Dendritic cell treated with granulocyte-macrophage colony-stimulating factor and Interleukin-4, amounts not matched to agents 40 ng/mL and 50 ng/mL, for 4 days (primary cell): ENCODE data around the gene LAPTM5.

Experiments
- H3K27ac Mint-ChIP-seq: one replicate; pipeline ENCODE4 v1.8.0; 2022; ENCODE audit warnings: mild to moderate bottlenecking, mixed read lengths
- H3K27me3 Mint-ChIP-seq: one replicate; pipeline ENCODE4 v1.8.0; 2022; ENCODE audit warnings: mild to moderate bottlenecking, mixed read lengths
- H3K36me3 Mint-ChIP-seq: one replicate; pipeline ENCODE4 v1.8.0; 2022; ENCODE audit warnings: low read depth, mixed read lengths
- H3K4me1 Mint-ChIP-seq: one replicate; pipeline ENCODE4 v1.8.0; 2022; ENCODE audit warnings: low read depth, mixed read lengths
- H3K4me3 Mint-ChIP-seq: one replicate; pipeline ENCODE4 v1.8.0; 2022; ENCODE audit warnings: mild to moderate bottlenecking, moderate library complexity, mixed read lengths
- H3K9me3 Mint-ChIP-seq: one replicate; pipeline ENCODE4 v1.8.0; 2022; ENCODE audit warnings: mixed read lengths
- intact Hi-C: fragments of 100-400 bp; cut with micrococcal nuclease; formaldehyde crosslinking; loops from one replicate; pipeline ENCODE4 v1.15.0; 2022

LAPTM5 gene

DNA sequence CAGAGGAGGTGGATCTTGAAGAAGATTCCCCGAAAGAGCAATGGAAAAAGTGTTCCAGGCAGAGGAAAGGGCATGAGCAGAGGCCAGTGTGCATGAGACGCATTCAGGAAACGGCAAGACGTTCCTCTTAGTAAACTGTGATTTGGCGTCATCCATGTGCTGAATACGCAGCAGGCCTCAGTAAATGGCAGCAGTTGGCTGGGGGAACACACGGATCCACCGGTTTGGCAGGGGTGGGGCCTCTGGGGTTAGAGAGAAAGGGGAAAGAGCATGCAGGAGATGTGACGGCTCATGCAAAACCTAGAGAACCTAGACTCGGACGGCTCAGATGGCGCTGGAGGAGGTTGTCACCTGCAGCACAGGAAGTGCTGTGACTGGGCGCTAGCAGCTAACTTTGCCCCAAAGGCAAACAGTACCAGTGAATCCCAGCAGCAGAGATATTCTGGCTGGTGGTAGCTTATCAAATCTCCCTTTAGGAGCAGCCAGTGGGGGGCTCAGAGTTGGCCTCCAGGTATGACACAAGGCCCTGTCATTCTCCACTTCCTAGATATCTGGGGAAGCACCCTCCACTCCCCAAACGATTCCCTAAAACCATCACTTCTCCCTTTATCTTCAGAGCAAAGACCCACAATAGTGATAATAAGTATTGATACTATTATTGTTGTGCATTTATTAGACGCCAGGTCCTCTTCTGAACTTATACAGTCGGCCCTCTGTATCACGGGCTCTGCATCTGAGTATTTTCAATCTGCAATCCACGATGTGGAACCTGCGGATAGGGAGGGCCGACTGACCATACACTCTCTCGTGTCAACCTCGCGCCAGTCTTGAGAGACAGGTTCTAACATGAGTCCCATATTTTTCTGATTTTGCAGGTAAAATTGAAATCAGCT lies 7.6 kb downstream of the LAPTM5 start:
- Mint-ChIP-seq H3K4me1 (peaks cover 97% of the 10 kb centered on the region), H3K4me3 (no peak overlapping the region), H3K9me3 (no peaks in the 10 kb centered on the region), H3K27me3 (no peaks in the 10 kb centered on the region), H3K27ac (peak overlapping the region; percentile 84), H3K36me3 (peaks cover 79% of the 10 kb centered on the region)
- intact Hi-C loops: no loop called here

- Mint-ChIP-seq H3K27ac (peak overlapping the region; percentile 84), H3K36me3 (peaks cover 81% of the 10 kb centered on the region), H3K27me3 (no peaks in the 10 kb centered on the region), H3K9me3 (no peaks in the 10 kb centered on the region), H3K4me3 (peak overlapping the region; percentile 56), H3K4me1 (peaks cover 100% of the 10 kb centered on the region)
- intact Hi-C loops: no loop called here
Observed at GRCh38 chr1:30748699-30749401, 8.7 kb downstream of the LAPTM5 start.

DNA sequence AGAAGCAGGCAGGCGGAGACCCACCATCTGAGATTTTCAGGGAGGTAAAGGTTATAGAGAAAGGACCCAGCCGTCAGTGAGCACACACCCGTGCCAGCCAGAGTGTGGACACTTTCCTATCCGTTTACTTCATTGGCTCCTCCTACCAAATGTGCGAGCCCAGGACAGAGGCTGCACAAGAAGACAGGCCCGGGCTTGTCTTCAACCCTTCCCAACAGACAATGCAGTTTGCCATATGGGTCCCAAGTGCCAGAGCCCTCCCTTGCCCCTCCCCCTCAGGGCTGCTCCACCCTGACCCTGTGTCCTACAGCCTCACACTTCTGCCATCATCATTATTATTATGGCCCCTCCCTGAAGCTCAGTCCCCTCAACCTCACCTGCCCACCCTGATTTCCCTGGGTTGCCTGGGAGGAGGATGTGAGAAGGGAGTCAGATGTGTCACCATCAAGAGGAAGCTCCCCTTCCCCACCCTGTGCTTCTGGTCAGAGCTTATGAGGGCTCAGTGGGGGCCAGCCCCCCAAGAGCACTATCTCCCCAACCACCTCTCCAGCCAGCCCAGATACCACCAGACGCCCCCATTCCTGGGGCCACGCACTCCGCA lies 9.4 kb downstream of the LAPTM5 start:
- no peaks in the 10 kb centered on the region for H3K27me3 Mint-ChIP-seq
- peak overlapping the region; percentile 56 for H3K4me3 Mint-ChIP-seq
- H3K27ac Mint-ChIP-seq: peak overlapping the region; percentile 84
- intact Hi-C loops: no loop called here
- no peaks in the 10 kb centered on the region for H3K9me3 Mint-ChIP-seq
- H3K36me3 Mint-ChIP-seq: peaks cover 86% of the 10 kb centered on the region
- peaks cover 100% of the 10 kb centered on the region for H3K4me1 Mint-ChIP-seq

- intact Hi-C loops: no loop called here
- Mint-ChIP-seq H3K4me1 (peaks cover 100% of the 10 kb centered on the region), H3K36me3 (peaks cover 88% of the 10 kb centered on the region)
Observed at GRCh38 chr1:30747033-30748008, 10.3 kb downstream of the LAPTM5 start.

DNA sequence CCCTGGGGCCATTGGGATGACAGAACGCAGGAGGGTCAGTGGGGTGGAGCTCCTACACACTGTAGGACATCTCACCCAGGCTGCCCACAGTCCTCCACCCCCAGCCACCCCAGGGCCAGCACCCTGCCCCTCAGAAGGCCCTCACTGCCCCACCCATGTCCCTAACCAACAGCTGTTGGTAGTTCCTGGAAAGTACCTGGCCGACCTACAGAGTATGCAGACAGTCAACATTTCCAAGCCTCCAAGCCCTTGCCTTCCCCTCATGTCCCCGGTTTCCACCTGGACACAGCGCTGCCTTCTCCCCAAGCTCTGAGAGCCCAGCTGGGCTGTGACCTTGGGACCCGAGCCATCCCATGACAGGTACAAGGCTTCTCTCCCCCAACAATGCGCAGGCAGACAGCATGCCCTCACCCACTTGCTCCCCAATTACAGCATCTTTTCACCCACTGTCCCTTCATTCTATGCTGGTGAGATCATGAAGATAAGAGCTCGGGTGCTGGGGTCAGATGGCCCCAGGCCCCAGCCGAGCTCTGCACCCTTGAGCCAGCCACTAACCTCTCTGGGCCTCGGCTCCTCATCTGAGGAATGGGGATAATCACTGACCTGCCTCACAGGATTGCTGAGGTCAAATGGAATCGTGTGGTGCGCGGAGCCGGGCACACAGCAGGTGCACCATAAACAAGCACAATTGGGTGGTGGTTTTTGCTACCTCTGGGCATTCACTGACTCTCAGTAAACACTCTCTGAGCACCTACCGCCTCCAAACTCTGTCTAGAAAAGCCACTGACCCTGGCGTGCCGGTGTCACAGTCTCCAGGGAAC lies 11.2 kb downstream of the LAPTM5 start:
- no peaks in the 10 kb centered on the region for H3K9me3 Mint-ChIP-seq
- intact Hi-C loops: no loop called here
- no peaks in the 10 kb centered on the region for H3K27me3 Mint-ChIP-seq
- peaks cover 100% of the 10 kb centered on the region for H3K4me1 Mint-ChIP-seq
- peaks cover 88% of the 10 kb centered on the region for H3K36me3 Mint-ChIP-seq
- H3K27ac Mint-ChIP-seq: peak overlapping the region; percentile 84
- peak overlapping the region; percentile 35 for H3K4me3 Mint-ChIP-seq

More at GRCh38 chr1:30747033-30748008, 10.3 kb downstream of the LAPTM5 start:
- H3K27me3 Mint-ChIP-seq: no peaks in the 10 kb centered on the region
- H3K4me3 Mint-ChIP-seq: peak overlapping the region; percentile 46
- peak overlapping the region; percentile 84 for H3K27ac Mint-ChIP-seq
- H3K9me3 Mint-ChIP-seq: no peaks in the 10 kb centered on the region

- no peaks in the 10 kb centered on the region for H3K27me3 Mint-ChIP-seq
- H3K27ac Mint-ChIP-seq: peak overlapping the region; percentile 84
- no peaks in the 10 kb centered on the region for H3K9me3 Mint-ChIP-seq
- peak overlapping the region; percentile 33 for H3K4me3 Mint-ChIP-seq
- intact Hi-C loops: no loop called here
- peaks cover 89% of the 10 kb centered on the region for H3K36me3 Mint-ChIP-seq
- peaks cover 100% of the 10 kb centered on the region for H3K4me1 Mint-ChIP-seq
Observed at GRCh38 chr1:30745834-30746208, 11.8 kb downstream of the LAPTM5 start.

GRCh38 chr1:30745156-30745833 lies 12.3 kb downstream of the LAPTM5 start:
- intact Hi-C loops: no loop called here
- Mint-ChIP-seq H3K27ac (peak overlapping the region; percentile 84), H3K27me3 (no peaks in the 10 kb centered on the region), H3K4me3 (peak overlapping the region; percentile 46), H3K4me1 (peaks cover 100% of the 10 kb centered on the region), H3K9me3 (no peaks in the 10 kb centered on the region), H3K36me3 (peaks cover 90% of the 10 kb centered on the region)

GRCh38 chr1:30744060-30744756 lies 13.4 kb downstream of the LAPTM5 start:
- Mint-ChIP-seq H3K9me3 (no peaks in the 10 kb centered on the region), H3K36me3 (peaks cover 90% of the 10 kb centered on the region), H3K4me1 (peaks cover 99% of the 10 kb centered on the region), H3K4me3 (no peak overlapping the region), H3K27ac (peak overlapping the region; percentile 84), H3K27me3 (no peaks in the 10 kb centered on the region)
- intact Hi-C loops: no loop called here

GRCh38 chr1:30743584-30744059 lies 14.0 kb downstream of the LAPTM5 start:
- peaks cover 90% of the 10 kb centered on the region for H3K36me3 Mint-ChIP-seq
- H3K27me3 Mint-ChIP-seq: no peaks in the 10 kb centered on the region
- intact Hi-C loops: no loop called here
- H3K4me1 Mint-ChIP-seq: peaks cover 99% of the 10 kb centered on the region
- H3K9me3 Mint-ChIP-seq: no peaks in the 10 kb centered on the region
- H3K27ac Mint-ChIP-seq: no peak overlapping the region
- H3K4me3 Mint-ChIP-seq: no peak overlapping the region

DNA sequence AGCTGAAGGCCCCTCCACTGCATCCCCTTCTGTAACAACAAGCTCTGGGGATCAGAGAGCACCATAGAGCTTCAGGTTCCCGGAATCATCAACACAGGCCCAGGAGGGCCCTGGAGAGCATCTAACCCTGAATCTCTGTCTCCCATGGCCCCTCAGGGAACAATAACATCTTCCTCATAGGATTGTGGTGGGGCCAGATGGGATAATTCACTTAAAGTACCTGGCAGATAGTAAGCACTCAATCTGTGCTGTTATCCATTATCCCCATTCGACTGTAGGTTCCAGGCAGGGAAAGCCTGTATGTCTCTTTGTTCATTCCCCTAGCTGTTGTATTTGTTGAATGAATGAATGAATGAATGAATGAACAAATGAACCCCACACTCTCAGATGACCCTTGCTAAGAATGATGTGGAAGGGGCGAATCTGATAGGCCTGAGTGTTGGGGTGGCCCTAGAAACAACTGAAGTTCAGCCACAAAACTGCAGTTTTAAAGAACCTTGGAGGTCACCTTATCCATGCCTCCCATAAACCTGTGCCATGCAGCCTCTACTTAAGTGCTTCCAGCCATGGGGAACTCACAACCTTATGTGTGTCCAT lies 14.5 kb downstream of the LAPTM5 start:
- no peak overlapping the region for H3K4me3 Mint-ChIP-seq
- intact Hi-C loops: no loop called here
- no peaks in the 10 kb centered on the region for H3K27me3 Mint-ChIP-seq
- H3K27ac Mint-ChIP-seq: no peak overlapping the region
- H3K9me3 Mint-ChIP-seq: no peaks in the 10 kb centered on the region
- H3K36me3 Mint-ChIP-seq: peaks cover 91% of the 10 kb centered on the region
- H3K4me1 Mint-ChIP-seq: peaks cover 94% of the 10 kb centered on the region

- Mint-ChIP-seq H3K4me1 (peaks cover 88% of the 10 kb centered on the region), H3K27ac (no peak overlapping the region), H3K27me3 (no peaks in the 10 kb centered on the region), H3K4me3 (no peak overlapping the region), H3K36me3 (peaks cover 92% of the 10 kb centered on the region), H3K9me3 (no peaks in the 10 kb centered on the region)
- intact Hi-C loops: no loop called here
Observed at GRCh38 chr1:30742300-30742962, 15.1 kb downstream of the LAPTM5 start.
